HT-29 (cell line): ENCODE results near the gene TMEM178B. TPM values are rescaled to one million over a fixed set of nuclear protein-coding genes. Genes with fewer than 3 reads are reported as not detected.
"Not testable (repeated sequence)": the region's sequence is repeated elsewhere in the genome, so short reads cannot be mapped to it uniquely, and the experiment has no call there.

Experiments used
- DNase-seq: peaks from one replicate; pipeline ENCODE4 v3.0.0-alpha.2; 2015; ENCODE audit warnings: low spot score
- total RNA-seq: library from RNA; depleted of rRNA; stranded (reverse); fragments of >200 nt; shearing (Covaris generic); gene quantifications from 2 replicates; pipeline ENCODE4 v1.2.3, GENCODE V29; 2014

Gene TMEM178B
- total RNA-seq, 1 experiment from 2014 or later, result 2.1 TPM

DNA sequence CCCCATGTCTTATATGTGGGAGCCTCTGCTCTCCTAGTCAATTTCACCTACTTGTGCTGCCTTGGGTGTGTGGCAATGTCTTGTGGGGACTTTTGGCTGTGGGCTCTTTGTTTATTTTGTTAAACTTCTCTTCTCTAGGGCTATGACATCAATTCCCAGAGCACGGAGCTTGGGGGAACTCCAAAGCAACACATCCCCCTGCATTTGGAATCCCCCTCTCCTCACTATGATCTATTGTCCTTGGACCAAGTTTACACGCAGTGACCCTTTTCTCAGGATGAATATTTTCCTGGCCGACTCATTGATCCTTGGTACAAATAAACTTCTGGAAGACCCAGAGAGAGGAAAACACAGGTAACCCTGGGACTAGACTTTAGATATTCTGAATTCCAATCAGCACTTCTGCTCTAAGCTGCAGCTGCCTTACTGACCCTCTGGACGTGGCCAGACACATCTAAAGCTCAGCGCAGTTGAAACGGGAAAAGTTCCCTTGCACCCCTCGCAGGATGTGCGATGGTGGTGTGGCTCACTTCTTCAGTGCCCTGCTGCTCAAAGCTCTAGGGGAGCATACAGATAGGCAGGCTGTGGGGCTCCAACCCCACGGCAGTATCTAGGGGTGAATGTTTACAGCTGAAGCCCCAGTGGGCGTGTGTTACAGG lies 110.8 kb downstream of the TMEM178B start:
- DNase-seq, result no peak

DNA sequence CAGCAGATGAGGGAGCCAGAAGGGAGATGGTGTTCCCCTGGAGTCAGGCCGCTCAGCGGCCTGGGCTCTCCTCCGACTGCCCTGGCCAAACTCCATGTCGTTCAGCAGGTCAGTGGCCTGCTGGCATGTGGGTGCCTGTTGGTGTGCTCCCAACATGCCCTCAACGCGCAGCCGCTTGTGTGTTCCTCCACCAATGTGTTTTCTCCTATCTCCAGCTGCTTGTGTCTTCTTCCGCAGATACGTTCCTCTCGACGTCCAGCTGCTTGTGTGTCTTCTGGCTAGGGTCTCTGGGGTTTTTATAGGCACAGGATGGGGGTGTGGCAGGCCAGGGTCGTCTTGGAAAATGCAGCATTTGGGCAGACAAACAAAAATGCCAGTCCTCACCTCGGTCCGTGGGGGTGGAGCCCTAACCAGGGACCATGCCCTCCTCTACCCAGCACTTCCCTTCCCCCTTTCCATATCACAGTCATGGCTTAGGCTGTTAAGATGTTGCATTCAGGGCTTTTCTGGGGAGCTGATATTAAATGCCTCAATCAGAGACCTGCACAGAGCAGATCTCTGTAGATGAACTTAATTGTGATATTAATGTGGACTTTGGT lies 111.6 kb downstream of the TMEM178B start:
- DNase-seq, result no peak

DNA sequence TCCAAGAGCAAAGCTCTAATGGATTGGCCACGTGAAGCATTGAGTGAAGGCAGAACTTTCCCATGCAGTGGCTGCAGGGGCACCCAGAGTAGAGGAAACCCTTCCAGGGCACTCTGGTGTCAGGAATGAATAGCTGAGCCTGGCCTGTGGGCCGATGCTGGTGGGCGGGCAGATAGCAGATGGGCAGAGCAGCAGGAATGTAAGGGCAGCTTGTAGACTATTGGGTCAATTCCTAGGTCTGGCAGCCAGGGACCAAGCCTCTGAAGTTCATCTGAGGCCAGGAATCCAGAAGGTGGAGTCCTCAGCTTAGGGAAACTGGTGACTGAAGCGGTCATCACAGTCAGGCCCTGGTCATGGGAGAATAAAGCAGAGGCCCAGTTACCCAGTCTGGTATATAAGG lies 115.4 kb downstream of the TMEM178B start:
- DNase-seq, result no peak

DNA sequence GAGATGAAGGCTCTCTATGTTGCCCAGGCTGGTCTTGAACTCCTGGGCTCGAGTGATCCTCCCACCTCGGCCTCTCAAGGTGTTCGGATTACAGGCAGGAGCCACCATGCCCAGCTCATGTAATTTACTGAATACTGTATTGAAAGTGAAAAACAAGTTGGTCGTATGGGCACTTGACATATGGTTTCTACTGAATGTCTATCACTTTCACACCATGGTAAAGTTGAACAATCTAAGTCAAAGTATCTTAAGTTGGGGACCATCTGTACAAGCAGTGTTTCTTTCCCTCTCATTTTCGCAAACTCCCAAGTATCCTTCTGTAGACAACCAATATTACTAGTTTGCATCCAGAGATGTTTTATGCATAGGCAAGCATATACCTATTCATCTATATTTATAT lies 116.6 kb downstream of the TMEM178B start:
- DNase-seq, result no peak

DNA sequence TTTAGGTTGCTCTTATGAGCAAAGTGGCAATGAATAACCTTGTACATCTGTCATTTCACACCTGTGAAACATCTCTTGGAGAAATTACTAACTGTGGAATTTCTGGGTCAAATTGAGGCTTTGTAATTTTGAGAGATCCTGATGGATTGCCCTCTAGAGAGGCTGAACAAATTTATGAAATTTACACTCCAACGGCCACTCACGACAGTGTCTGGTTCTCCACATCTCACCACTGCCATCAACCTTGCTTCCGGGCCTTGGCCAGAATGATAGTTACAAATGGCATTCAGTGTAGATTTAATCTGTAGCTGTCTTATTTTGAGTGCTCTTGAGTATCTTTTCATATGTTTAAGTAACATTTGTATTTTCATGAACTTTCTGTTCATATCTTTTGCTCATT lies 117.4 kb downstream of the TMEM178B start:
- DNase-seq, result no peak

DNA sequence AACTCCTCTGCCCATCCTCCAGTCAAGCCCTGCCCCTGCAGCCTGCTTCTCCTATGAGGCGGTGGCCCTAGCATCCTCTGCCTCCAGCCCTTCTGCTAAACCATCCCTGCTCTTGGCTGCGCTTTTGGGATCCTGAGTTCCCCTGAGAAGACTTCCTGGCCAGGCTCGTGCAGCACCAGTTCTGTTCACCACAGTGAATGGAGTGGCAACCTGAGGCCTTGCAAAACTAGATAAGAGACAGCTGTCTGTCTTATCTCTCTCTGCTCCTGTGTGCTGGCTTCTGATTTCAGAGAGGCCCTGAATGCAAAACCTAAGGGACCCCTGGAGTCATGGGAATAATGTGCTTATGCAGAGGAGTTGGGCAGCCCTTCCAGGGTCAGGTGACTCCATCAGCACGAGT lies 119.2 kb downstream of the TMEM178B start:
- no peak for DNase-seq

DNA sequence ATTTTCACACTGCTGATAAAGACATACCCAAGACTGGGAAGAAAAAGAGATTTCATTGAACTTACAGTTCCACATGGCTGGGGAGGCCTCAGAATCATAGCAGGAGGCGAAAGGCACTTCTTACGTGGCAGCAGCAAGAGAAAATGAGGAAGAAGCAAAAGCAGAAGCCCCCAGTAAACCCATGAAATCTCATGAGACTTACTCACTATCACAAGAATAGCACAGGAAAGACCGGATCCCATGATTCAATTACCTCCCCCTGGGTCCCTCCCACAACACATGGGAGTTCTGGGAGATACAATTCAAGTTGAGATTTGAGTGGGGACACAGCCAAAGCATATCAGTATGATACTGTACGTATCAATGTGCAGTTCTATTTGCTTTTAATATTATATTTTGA lies 121.9 kb downstream of the TMEM178B start:
- not testable (repeated sequence) for DNase-seq

DNA sequence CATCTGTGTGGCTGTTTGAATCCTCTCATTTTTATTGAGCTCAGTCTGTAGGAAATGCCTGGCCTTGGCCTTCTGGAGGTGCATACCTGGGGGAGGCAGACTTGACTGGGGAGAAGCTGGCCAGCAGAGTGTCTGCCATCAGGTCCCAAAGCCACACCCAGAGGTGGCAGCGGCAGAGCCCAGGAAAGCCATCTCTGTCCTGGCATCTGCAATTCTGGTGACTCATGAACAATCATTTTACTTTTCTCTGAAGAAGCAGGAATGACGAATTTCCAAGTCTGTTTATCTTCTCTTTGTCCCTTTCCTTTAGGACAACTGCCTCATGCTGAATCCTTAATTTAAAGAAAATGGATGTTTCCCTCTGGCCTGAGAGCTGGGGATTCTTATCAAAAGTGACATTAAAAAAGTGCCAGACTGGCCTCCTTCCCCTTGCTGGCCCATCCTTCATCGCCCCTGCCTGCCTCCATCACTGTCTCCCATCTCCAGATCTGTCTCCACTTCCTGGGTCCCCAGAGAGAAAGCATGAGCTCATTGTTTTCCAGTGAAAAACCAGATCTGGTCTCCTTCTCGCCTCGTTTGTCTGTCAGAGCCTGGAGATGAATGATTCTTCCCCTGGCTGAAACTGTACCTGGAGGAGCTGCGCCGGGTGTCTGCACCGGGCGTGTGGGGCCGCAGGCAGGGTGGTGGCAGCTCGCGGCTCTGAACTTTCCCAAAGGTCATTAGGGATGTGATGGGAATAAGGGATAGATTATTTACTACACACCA lies 124.5 kb downstream of the TMEM178B start:
- DNase-seq, result no peak

DNA sequence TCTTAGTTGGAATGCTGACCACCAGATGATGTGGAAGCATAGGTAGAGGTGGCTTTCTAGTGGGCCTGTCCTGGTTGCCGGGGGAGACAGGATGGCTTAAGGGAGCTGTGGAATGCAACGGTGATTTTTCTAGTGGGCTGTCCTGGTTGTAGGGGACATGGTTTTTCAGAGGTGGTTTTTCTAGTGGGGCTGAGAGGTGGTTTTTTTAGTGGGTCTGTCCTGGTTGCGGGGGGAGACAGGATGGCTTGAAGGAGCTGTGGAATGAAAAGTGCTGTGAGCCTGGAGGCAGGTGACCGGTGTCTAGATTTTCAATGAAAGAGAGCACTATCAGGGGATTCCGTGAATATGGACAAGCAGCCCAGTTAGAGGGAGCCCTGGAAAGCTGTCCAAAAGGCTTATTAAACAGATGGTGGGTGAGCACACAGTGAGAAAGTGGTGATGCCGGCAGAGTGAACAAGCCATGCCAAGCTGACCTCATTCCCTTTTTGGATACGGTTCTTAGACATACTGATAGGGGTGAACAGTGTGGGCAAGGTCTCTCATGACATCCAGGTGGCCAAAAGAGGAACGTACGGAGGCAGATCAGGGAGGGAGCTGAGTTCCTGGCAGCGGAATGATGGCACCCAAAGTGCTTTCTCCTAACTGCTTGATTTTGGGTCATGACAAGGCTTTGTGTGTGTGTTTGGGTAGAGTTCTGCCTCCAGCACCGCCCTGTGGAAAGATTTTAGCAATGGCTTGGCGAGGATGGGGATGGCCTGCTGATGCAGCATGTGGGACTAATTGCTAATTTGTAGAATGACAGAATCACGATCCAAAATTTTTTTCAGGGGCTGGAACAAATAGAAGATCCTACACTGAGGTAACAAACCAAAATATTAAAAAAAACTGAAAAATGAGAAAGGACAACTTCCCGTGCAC lies 126.6 kb downstream of the TMEM178B start:
- no peak for DNase-seq

DNA sequence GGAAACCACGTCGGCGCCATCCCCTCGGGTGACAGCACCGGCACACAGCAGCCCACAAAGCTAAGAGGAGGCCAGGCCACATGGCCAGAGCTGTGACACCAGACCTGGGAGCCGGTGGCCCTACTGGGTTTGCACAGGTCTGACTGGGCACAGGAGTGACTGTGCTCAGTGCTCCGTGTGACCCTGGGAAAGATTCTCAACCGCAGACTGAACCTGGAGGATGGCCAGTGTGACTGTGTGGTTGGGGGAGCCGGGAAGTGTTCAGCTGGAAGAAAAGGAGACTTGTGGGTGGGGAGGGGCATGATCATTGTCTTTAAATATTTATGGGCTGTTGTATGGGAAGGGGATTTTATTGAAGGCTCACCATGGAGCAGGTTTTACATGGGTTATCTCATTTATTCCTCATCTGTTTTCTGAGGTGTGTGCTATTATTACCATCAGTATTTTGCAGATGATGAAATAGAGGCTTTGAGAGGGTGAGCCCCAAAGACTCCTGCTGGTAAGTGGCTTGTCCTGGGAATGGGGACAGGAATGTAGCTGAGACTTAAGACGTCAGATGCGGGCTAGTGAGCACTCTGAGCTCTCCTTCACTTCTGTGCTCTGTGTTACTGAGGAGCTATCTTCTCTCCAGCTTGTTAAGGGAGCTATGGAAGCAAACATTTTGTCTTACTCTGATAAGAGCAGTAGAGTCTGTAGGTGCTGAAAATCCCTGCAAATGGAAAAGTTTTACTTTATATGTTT lies 127.5 kb downstream of the TMEM178B start:
- DNase-seq, result no peak

DNA sequence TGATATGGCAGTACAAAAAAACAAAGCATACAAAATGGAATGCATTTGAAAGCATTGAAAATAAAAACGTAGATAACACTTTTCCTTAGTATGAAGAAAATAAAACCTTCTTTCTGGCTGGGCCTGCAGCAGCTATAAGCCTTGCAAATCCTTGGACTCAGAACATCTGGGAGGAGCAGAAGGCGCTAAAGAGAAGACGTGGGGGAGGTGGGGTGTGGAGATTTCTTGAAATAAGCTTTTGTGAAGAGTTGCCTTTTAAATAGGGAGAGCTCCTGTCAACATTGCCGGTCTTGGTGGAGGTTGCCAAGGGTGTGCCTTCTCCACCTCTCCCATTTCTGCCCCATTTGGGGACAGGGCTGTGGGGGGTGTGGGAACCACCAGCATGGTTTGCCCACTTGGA lies 128.7 kb downstream of the TMEM178B start:
- DNase-seq, result no peak

DNA sequence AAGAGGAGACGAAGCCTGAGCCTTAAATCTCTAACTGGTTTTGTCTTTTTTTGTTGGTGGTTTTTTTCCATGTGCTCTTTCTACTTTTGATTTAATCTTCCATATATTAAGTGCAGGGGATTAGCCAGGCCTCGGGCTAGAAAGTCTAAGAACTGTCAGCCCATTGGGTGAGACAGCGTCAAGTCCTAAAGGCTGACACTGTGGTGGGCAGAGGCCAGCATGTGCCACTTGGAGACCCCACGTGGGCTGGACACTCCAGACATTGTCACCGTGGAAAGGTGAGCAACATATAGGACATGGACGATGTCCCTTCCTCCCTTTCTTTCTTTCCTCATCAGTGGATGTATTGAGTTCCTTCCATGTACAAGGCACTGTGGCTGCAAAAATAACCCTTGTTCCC lies 129.3 kb downstream of the TMEM178B start:
- DNase-seq, result no peak

DNA sequence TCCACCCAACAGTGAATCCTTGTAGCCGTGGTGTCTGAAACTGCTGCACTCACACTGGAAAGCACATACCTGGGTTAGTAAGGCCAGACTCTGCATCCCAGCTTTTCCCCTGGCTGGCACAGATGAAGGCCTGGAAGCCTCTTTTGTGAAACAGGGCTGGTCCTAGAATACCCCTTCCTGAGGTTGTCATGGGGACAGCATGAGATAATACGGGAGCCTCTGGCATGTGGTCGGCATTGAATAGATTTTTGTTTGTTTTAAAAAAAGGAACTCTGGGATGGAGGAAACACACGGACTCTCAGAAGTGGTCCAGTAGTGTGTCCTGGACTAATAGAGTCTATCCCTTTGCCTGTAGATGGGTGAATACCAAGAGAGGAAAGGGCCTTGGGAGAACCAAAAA lies 129.7 kb downstream of the TMEM178B start:
- no peak for DNase-seq

DNA sequence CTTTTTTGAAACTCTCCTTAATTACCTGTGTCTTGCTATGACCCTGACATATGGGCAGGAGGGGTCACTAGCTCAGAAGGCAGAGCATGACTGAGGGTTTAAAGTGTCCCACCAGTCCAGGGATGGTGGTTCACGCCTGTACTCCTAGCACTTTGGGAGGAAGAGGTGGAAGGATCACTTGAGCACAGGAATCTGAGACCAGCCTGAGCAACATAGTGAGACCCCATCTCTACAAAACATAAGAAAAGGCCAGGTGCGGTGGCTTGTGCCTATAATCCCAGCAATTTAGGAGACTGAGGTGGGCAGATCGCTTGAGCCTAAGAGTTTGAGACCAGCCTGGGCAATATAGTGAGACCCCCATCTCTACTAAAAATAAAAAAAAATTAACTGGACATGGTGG lies 133.8 kb downstream of the TMEM178B start:
- no peak for DNase-seq

DNA sequence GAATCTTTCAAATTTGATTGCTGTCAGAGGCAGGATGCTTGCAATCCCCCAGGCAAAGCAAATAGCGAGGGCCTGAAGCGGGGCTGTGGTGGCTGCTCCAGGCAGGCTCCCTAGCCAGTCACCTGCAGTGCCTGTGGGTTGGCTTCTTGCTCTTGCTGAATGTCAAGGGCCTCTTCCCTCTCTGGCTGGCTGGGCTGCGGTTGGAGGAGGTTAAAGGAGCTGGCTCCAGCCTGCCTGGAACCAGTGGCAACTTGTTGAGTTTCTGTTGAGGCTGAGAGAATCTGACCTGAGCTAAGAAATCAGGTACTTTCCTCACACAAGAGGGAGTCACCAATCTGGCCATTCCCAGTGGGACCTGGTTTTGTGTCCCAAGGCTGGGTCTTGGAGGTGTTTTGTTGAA lies 134.7 kb downstream of the TMEM178B start:
- no peak for DNase-seq

DNA sequence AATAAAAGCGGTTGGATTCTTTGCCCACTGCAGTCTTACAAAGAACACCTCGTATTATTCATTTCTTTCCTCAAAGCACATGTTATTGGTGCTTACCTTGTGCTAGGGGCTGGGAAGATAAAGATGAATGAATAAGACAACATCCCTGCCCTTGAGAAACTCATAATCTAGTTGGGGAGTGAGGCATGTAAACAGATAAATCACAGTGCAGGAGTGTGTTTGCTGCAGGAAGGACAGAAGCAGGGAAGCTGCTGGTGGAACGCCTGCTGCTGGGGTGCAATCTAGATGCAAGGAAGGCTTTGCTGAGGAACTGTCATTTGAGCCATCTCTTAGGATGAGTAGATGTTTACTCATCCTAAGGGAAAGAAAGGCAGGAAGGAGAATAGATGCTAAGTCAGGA lies 135.6 kb downstream of the TMEM178B start:
- no peak for DNase-seq

DNA sequence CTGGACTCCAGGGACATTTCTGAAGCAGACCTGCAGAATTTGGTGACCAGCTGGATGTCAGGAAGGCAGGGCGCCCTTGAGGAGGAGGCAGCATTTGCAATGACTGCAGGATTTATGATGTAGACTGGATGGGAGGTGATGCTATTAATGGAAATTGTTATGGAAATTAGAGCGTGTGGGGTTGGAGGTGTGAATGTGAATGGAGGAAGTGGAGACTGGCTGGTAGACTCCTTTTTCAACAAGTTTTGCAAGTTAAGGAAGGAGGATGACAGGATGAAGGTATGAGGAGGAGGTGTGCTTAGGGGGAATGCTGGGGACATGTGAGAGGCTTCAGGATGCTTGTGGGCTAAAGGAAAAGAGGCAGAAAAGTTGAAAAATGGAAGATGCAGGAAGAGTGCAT lies 137.0 kb downstream of the TMEM178B start:
- DNase-seq, result no peak

DNA sequence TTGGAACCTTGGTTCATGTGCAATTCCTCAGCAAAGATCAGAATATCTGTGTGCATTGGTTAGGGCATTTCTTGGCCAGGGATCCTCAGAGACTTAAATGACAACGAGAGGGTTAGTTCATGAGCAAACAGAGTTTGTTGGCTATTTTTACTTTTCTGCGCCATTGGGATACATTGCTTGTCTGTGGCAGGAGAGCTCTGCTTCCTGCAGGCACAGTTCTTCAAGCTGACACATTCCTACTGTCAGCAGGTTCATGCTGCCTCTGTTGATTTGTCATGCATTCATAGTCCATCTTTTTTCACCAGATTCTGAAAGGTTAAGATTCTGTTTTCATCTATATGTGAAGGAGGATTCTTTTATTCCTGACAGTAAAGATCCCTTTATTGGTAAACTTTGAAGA lies 139.4 kb downstream of the TMEM178B start:
- DNase-seq, result no peak

DNA sequence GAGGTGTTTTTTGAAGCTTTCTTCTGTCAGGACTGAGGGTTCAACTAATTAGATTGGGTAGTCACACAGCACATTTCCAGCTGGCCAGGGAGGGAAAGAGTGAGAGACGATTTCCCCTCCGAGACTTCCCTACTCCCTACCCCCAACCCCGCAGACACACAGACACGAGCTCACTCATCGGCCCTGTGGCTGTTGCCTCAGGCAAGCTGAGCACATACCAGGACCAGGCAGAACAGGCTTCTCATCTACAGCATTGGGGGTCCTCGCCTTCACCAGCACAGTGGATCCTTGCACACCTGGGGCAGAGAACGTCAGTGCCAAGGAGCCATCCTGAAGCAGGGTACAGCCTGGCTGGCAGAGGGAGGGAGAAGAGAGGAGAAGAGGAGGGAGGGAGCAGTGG lies 144.1 kb downstream of the TMEM178B start:
- no peak for DNase-seq

DNA sequence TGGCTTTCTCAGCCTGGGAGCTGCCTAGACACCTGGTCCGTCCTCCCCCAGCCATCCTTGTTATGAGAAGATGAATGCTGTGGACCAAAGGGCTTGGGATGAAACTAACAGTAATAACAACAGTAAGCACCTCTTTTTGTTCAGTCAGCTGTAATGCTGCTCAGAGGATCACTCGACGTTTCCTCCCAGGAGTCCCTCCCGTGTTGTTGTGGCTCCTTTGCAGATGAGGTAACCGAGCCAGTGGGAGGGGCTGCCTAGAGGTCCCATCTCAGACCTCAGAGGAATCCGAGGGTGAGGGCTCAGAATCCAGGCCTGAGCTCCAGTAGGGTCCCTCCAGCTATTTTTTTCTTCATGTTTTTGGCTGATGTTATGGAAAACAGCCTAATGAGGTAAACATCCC lies 145.1 kb downstream of the TMEM178B start:
- no peak for DNase-seq

DNA sequence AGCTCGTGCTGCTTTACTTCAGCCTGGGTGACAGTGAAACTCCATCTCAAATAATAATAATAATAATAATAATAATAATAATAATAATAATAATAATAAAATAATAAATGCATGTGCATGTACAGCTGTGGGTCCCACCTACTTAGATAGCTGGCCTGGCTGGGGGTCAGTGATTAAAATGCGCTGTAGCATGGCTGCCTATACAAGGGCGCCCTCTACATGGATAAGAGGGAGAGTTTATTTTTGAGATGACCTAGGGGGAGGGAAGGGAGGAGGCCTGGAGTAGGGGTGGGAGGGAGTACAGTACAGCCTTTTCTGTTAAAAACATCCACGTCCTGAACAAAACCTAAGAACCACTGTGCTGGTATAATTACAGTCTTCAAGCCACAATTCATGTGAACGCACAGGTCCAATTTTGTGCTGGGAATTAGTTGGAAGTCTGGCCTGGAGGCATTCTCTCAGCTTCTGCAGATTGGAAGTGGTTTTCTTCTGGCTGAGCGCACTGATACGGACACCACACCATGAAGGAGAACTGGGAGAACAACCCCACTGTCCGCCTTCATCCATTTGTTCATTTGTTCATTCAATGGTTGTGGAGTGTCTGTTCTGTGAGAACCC lies 146.5 kb downstream of the TMEM178B start:
- no peak for DNase-seq
